Measurements from ENCODE around the gene CDKN2AIPNL.

CDKN2AIPNL gene

DNA sequence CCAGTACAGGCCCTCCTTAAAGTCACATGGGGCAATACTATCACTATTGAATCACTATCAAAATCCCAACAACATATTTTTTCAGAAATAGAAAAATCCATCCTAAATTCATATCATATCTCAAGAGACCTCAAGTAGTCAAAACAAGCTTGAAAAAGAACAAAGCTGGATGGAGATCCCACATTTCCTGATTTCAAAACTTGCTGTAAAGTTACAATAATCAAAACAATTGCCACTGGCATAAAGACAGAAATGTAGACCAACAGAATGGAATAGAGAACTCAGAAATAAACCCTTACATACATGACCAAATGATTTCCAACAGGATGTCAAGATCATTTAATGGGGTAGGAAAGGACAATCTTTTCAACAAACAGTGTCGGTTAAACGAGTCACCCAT is 41.3 kb upstream of the CDKN2AIPNL start:
- Histone ChIP-seq H3K18ac (ENCODE audit: low read length) (no peak overlapping the region), H3K9me3 (ENCODE audit: insufficient read depth, low read depth, low read length) (peaks cover 3% of the 10 kb centered on the region), H4K8ac (ENCODE audit: low read depth, low read length) (no peak overlapping the region), H2AK5ac (ENCODE audit: low read length) (no peak overlapping the region), H3K27ac (ENCODE audit: low read depth, low read length) (no peak overlapping the region), H2AFZ (ENCODE audit: insufficient read depth, low read length, poor library complexity) (no peak overlapping the region), H3K23ac (ENCODE audit: low read length) (no peak overlapping the region), H3K9ac (ENCODE audit: low read length) (no peak overlapping the region), H3K4me1 (ENCODE audit: control insufficient read depth in 1 of 2, insufficient read depth in 2 of 2, low read length in 2 of 2) (peaks cover 0 to 5% of the 10 kb centered on the region in 2 experiments), H3K4me3 (ENCODE audit: low read depth, low read length) (no peak overlapping the region), H2BK5ac (ENCODE audit: low read depth, low read length, poor library complexity) (no peak overlapping the region), H3K27me3 (ENCODE audit: insufficient read depth, low read length) (no peaks in the 10 kb centered on the region), H3K14ac (ENCODE audit: low read length) (no peak overlapping the region), H3K36me3 (ENCODE audit: control insufficient read depth in 1 of 2, insufficient read depth in 2 of 2, low read length in 2 of 2) (no peaks in the 10 kb centered on the region), H4K12ac (ENCODE audit: low read depth, low read length) (no peak overlapping the region), H4K91ac (ENCODE audit: low read depth, low read length) (no peak overlapping the region), H2BK120ac (ENCODE audit: insufficient read depth, low read length, poor library complexity) (no peak overlapping the region), H3K79me2 (ENCODE audit: control insufficient read depth, insufficient read depth, low read length, poor library complexity) (no peaks in the 10 kb centered on the region), H2BK12ac (ENCODE audit: low read length) (no peak overlapping the region), H3K4me2 (ENCODE audit: low read length) (no peak overlapping the region), H3K4ac (ENCODE audit: low read depth, low read length) (no peak overlapping the region), H3K79me1 (ENCODE audit: low read length) (no peaks in the 10 kb centered on the region)
- no peak for DNase-seq
- WGBS (ENCODE audit: extremely low coverage, insufficient coverage, insufficient read length), result no CpG with 5 or more reads among the region's 2 CpGs

- H3K4me3 ChIP-seq (ENCODE audit: low read depth, low read length), result peak overlapping the region; percentile 23
- no peak overlapping the region for H3K23ac ChIP-seq (ENCODE audit: low read length)
- no peak overlapping the region for H2AFZ ChIP-seq (ENCODE audit: insufficient read depth, low read length, poor library complexity)
- no peaks in the 10 kb centered on the region for H3K36me3 ChIP-seq (ENCODE audit: control insufficient read depth in 1 of 2, insufficient read depth in 2 of 2, low read length in 2 of 2)
- no peaks in the 10 kb centered on the region for H3K79me1 ChIP-seq (ENCODE audit: low read length)
- no peak overlapping the region for H2BK120ac ChIP-seq (ENCODE audit: insufficient read depth, low read length, poor library complexity)
- H2BK5ac ChIP-seq (ENCODE audit: low read depth, low read length, poor library complexity), result no peak overlapping the region
- no peak overlapping the region for H3K18ac ChIP-seq (ENCODE audit: low read length)
- H3K4me1 ChIP-seq (ENCODE audit: control insufficient read depth in 1 of 2, insufficient read depth in 2 of 2, low read length in 2 of 2), result peaks cover 0 to 5% of the 10 kb centered on the region in 2 experiments
- no peak overlapping the region for H3K4ac ChIP-seq (ENCODE audit: low read depth, low read length)
- WGBS (ENCODE audit: extremely low coverage, insufficient coverage, insufficient read length), result no CpG with 5 or more reads among the region's 1 CpG
- H3K14ac ChIP-seq (ENCODE audit: low read length), result no peak overlapping the region
- no peak overlapping the region for H4K12ac ChIP-seq (ENCODE audit: low read depth, low read length)
- no peak overlapping the region for H3K27ac ChIP-seq (ENCODE audit: low read depth, low read length)
- H4K8ac ChIP-seq (ENCODE audit: low read depth, low read length), result no peak overlapping the region
- no peak overlapping the region for H3K9ac ChIP-seq (ENCODE audit: low read length)
- peak; percentile 31 to 54 for DNase-seq
- no peak overlapping the region for H3K4me2 ChIP-seq (ENCODE audit: low read length)
- no peak overlapping the region for H2BK12ac ChIP-seq (ENCODE audit: low read length)
- no peaks in the 10 kb centered on the region for H3K79me2 ChIP-seq (ENCODE audit: control insufficient read depth, insufficient read depth, low read length, poor library complexity)
- no peaks in the 10 kb centered on the region for H3K9me3 ChIP-seq (ENCODE audit: insufficient read depth, low read depth, low read length)
- H4K91ac ChIP-seq (ENCODE audit: low read depth, low read length), result no peak overlapping the region
- no peak overlapping the region for H2AK5ac ChIP-seq (ENCODE audit: low read length)
- no peaks in the 10 kb centered on the region for H3K27me3 ChIP-seq (ENCODE audit: insufficient read depth, low read length)
Measured at GRCh38 chr5:134451936-134452505, 40.3 kb upstream of the CDKN2AIPNL start.

DNA sequence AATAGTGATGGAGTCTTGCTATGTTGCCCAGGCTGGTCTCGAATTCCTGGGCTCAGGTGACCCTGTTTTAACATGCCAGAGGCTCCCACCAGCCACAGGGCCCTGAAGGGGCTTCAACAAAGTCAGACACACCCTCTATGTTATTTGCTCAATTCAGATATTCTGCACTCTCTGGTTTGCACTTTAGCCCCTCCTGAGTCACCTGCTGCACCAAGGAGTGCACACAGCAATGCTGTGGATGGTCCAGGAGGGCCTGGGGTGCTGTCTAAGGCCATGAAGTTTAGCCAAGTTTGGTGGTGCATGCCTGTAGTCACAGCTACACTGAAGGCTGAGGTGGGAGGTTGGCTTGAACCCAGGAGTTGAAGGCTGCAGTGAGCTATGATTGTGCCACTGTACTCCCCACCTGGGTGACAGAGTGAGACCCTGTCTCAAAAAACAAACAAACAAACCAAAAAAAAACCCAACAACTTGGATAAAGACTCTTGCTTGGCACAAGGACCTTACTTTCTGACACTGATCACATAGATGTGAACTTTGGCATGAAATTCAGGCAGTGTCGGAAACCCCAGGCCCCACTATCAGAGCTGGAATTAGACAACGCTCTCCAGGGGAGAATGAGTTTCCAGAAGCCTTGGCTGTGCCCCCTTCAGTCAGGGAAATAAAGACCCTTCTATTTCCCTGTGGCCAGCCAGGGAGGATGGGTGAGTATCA is 39.7 kb upstream of the CDKN2AIPNL start:
- no peaks in the 10 kb centered on the region for H3K9me3 ChIP-seq (ENCODE audit: insufficient read depth, low read depth, low read length)
- H3K4me3 ChIP-seq (ENCODE audit: low read depth, low read length), result no peak overlapping the region
- H3K9ac ChIP-seq (ENCODE audit: low read length), result no peak overlapping the region
- H4K12ac ChIP-seq (ENCODE audit: low read depth, low read length), result no peak overlapping the region
- no peaks in the 10 kb centered on the region for H3K36me3 ChIP-seq (ENCODE audit: control insufficient read depth in 1 of 2, insufficient read depth in 2 of 2, low read length in 2 of 2)
- H3K23ac ChIP-seq (ENCODE audit: low read length), result no peak overlapping the region
- DNase-seq, result no peak
- H3K4me1 ChIP-seq (ENCODE audit: control insufficient read depth in 1 of 2, insufficient read depth in 2 of 2, low read length in 2 of 2), result peaks cover 0 to 5% of the 10 kb centered on the region in 2 experiments
- H3K18ac ChIP-seq (ENCODE audit: low read length), result no peak overlapping the region
- no peak overlapping the region for H3K4me2 ChIP-seq (ENCODE audit: low read length)
- H2AFZ ChIP-seq (ENCODE audit: insufficient read depth, low read length, poor library complexity), result no peak overlapping the region
- H3K14ac ChIP-seq (ENCODE audit: low read length), result no peak overlapping the region
- H2BK12ac ChIP-seq (ENCODE audit: low read length), result no peak overlapping the region
- no peaks in the 10 kb centered on the region for H3K79me2 ChIP-seq (ENCODE audit: control insufficient read depth, insufficient read depth, low read length, poor library complexity)
- no peak overlapping the region for H2BK120ac ChIP-seq (ENCODE audit: insufficient read depth, low read length, poor library complexity)
- H4K8ac ChIP-seq (ENCODE audit: low read depth, low read length), result no peak overlapping the region
- no peak overlapping the region for H3K27ac ChIP-seq (ENCODE audit: low read depth, low read length)
- H2BK5ac ChIP-seq (ENCODE audit: low read depth, low read length, poor library complexity), result no peak overlapping the region
- WGBS (ENCODE audit: extremely low coverage, insufficient coverage, insufficient read length), result no CpG with 5 or more reads among the region's 3 CpGs
- no peak overlapping the region for H2AK5ac ChIP-seq (ENCODE audit: low read length)
- no peaks in the 10 kb centered on the region for H3K79me1 ChIP-seq (ENCODE audit: low read length)
- H3K27me3 ChIP-seq (ENCODE audit: insufficient read depth, low read length), result no peaks in the 10 kb centered on the region
- H4K91ac ChIP-seq (ENCODE audit: low read depth, low read length), result no peak overlapping the region
- no peak overlapping the region for H3K4ac ChIP-seq (ENCODE audit: low read depth, low read length)

GRCh38 chr5:134450374-134450773 is 38.7 kb upstream of the CDKN2AIPNL start:
- Histone ChIP-seq H3K9ac (ENCODE audit: low read length) (no peak overlapping the region), H3K14ac (ENCODE audit: low read length) (no peak overlapping the region), H4K8ac (ENCODE audit: low read depth, low read length) (no peak overlapping the region), H4K12ac (ENCODE audit: low read depth, low read length) (no peak overlapping the region), H2BK5ac (ENCODE audit: low read depth, low read length, poor library complexity) (no peak overlapping the region), H3K23ac (ENCODE audit: low read length) (no peak overlapping the region), H4K91ac (ENCODE audit: low read depth, low read length) (no peak overlapping the region), H2BK12ac (ENCODE audit: low read length) (no peak overlapping the region), H3K27me3 (ENCODE audit: insufficient read depth, low read length) (no peaks in the 10 kb centered on the region), H3K4me2 (ENCODE audit: low read length) (no peak overlapping the region), H3K4me3 (ENCODE audit: low read depth, low read length) (no peak overlapping the region), H2AK5ac (ENCODE audit: low read length) (no peak overlapping the region), H3K27ac (ENCODE audit: low read depth, low read length) (no peak overlapping the region), H3K4me1 (ENCODE audit: control insufficient read depth in 1 of 2, insufficient read depth in 2 of 2, low read length in 2 of 2) (peaks cover 0 to 5% of the 10 kb centered on the region in 2 experiments), H3K36me3 (ENCODE audit: control insufficient read depth in 1 of 2, insufficient read depth in 2 of 2, low read length in 2 of 2) (no peaks in the 10 kb centered on the region), H2AFZ (ENCODE audit: insufficient read depth, low read length, poor library complexity) (no peak overlapping the region), H3K18ac (ENCODE audit: low read length) (no peak overlapping the region), H3K4ac (ENCODE audit: low read depth, low read length) (no peak overlapping the region), H3K79me2 (ENCODE audit: control insufficient read depth, insufficient read depth, low read length, poor library complexity) (no peaks in the 10 kb centered on the region), H3K9me3 (ENCODE audit: insufficient read depth, low read depth, low read length) (no peaks in the 10 kb centered on the region), H2BK120ac (ENCODE audit: insufficient read depth, low read length, poor library complexity) (no peak overlapping the region), H3K79me1 (ENCODE audit: low read length) (no peaks in the 10 kb centered on the region)
- no CpG with 5 or more reads among the region's 2 CpGs for WGBS (ENCODE audit: extremely low coverage, insufficient coverage, insufficient read length)
- no peak for DNase-seq

All from trophoblast cell (in vitro differentiated cells and primary cell).